H9 (cell line): ENCODE data around the gene LACTB. TPM values are rescaled to one million over a fixed set of nuclear protein-coding genes. Genes with fewer than 3 reads are reported as not detected.

Experiments
- DNase-seq: peaks from one replicate; pipeline ENCODE4 v3.0.0-alpha.2; 2017
- H2AFZ ChIP-seq: one replicate; pipeline ENCODE4 v1.6.1; 2013; ENCODE audit warnings: mild to moderate bottlenecking, low read length, control low read depth, moderate library complexity
- H2AK5ac ChIP-seq: 2 replicates; pipeline ENCODE4 v1.6.1; 2013; ENCODE audit warnings: low read length, control low read depth, mixed read lengths; ENCODE audit not compliant: insufficient read length
- H2BK120ac ChIP-seq: one replicate; pipeline ENCODE4 v1.6.1; 2013; ENCODE audit warnings: low read depth, mild to moderate bottlenecking, low read length, control low read depth, inconsistent platforms; ENCODE audit not compliant: poor library complexity, severe bottlenecking
- H2BK12ac ChIP-seq: 2 replicates; pipeline ENCODE4 v1.6.1; 2013; ENCODE audit warnings: low read length, control low read depth, mixed read lengths, low read depth; ENCODE audit not compliant: insufficient read length
- H2BK15ac ChIP-seq: 2 replicates; pipeline ENCODE4 v1.6.1; 2013; ENCODE audit warnings: low read depth, low read length, control low read depth
- H2BK20ac ChIP-seq: one replicate; pipeline ENCODE4 v1.6.1; 2013; ENCODE audit warnings: low read depth, mild to moderate bottlenecking, low read length, control low read depth, inconsistent platforms; ENCODE audit not compliant: poor library complexity, severe bottlenecking
- H2BK5ac ChIP-seq: 2 replicates; pipeline ENCODE4 v1.6.1; 2013; ENCODE audit warnings: low read length, control low read depth, mixed read lengths; ENCODE audit not compliant: insufficient read length
- H3K14ac ChIP-seq: 2 replicates; pipeline ENCODE4 v1.6.1; 2013; ENCODE audit warnings: low read length, control low read depth; ENCODE audit not compliant: insufficient read depth
- H3K18ac ChIP-seq: 2 replicates; pipeline ENCODE4 v1.6.1; 2013; ENCODE audit warnings: low read depth, mild to moderate bottlenecking, mixed read lengths, low read length, control low read depth; ENCODE audit not compliant: insufficient read length
- H3K23ac ChIP-seq: 2 replicates; pipeline ENCODE4 v1.6.1; 2013; ENCODE audit warnings: low read length, control low read depth, mixed read lengths, low read depth; ENCODE audit not compliant: insufficient read length
- H3K23me2 ChIP-seq: 2 replicates; pipeline ENCODE4 v1.6.1; 2013; ENCODE audit warnings: low read depth, mild to moderate bottlenecking, mixed read lengths, low read length, control low read depth; ENCODE audit not compliant: insufficient read length, poor library complexity, severe bottlenecking
- H3K27ac ChIP-seq: 2 replicates; pipeline ENCODE4 v1.5.1; 2013; ENCODE audit warnings: low read length, control low read depth, mixed read lengths, low read depth; ENCODE audit not compliant: insufficient read length
- H3K27me3 ChIP-seq: 2 replicates; pipeline ENCODE4 v1.6.1; 2013; ENCODE audit warnings: low read length, control low read depth, inconsistent platforms; ENCODE audit not compliant: insufficient read depth
- H3K4ac ChIP-seq: 2 replicates; pipeline ENCODE4 v1.6.1; 2013; ENCODE audit warnings: low read depth, mild to moderate bottlenecking, control low read depth, inconsistent platforms, low read length, moderate library complexity
- H3K4me1 ChIP-seq: 2 replicates; pipeline ENCODE4 v1.6.1; 2013; ENCODE audit warnings: low read length, control low read depth, inconsistent platforms; ENCODE audit not compliant: insufficient read depth
- H3K4me2 ChIP-seq: 2 replicates; pipeline ENCODE4 v1.6.1; 2013; ENCODE audit warnings: low read length, control low read depth, mixed read lengths; ENCODE audit not compliant: insufficient read length, insufficient read depth
- H3K56ac ChIP-seq: 2 replicates; pipeline ENCODE4 v1.6.1; 2013; ENCODE audit warnings: low read depth, mild to moderate bottlenecking, mixed read lengths, low read length, control low read depth; ENCODE audit not compliant: insufficient read length
- H3K79me1 ChIP-seq: 2 replicates; pipeline ENCODE4 v1.6.1; 2013; ENCODE audit warnings: low read depth, mild to moderate bottlenecking, moderate library complexity, low read length, control low read depth, inconsistent platforms; ENCODE audit not compliant: insufficient read depth, poor library complexity, severe bottlenecking
- H3K79me2 ChIP-seq: 2 replicates; pipeline ENCODE4 v1.6.1; 2013; ENCODE audit warnings: low read length, control low read depth, inconsistent platforms; ENCODE audit not compliant: insufficient read depth
- H3K9ac ChIP-seq: 2 replicates; pipeline ENCODE4 v1.6.1; 2013; ENCODE audit warnings: low read length, control low read depth, mixed read lengths; ENCODE audit not compliant: insufficient read length; ENCODE audit errors: extremely low read depth
- H3K9me3 ChIP-seq: one replicate; pipeline ENCODE4 v1.6.1; 2013; ENCODE audit warnings: low read depth, low read length, inconsistent platforms; ENCODE audit not compliant: control insufficient read depth
- H3T11ph ChIP-seq: one replicate; pipeline ENCODE4 v1.6.1; 2013; ENCODE audit warnings: mild to moderate bottlenecking, low read length, control low read depth, inconsistent platforms
- H4K20me1 ChIP-seq: one replicate; pipeline ENCODE4 v1.6.1; 2013; ENCODE audit not compliant: control insufficient read depth, insufficient read length, insufficient read depth
- H4K5ac ChIP-seq: 2 replicates; pipeline ENCODE4 v1.6.1; 2013; ENCODE audit warnings: low read depth, mild to moderate bottlenecking, mixed read lengths, low read length, control low read depth; ENCODE audit not compliant: insufficient read length
- H4K8ac ChIP-seq: replicated peaks from 2 replicates; pipeline ENCODE4 v1.6.1; 2013; ENCODE audit warnings: low read length, control low read depth, mixed read lengths, low read depth; ENCODE audit not compliant: insufficient read length
- H4K91ac ChIP-seq: 2 replicates; pipeline ENCODE4 v1.6.1; 2013; ENCODE audit warnings: low read depth, mild to moderate bottlenecking, moderate library complexity, mixed read lengths, low read length, control low read depth; ENCODE audit not compliant: insufficient read length
- H3K27ac Mint-ChIP-seq, 3 experiments: 2 replicates in 2 of 3; 3 replicates in 1 of 3; pipeline ENCODE4 v1.8.0; 2020 to 2021; ENCODE audit warnings: mixed read lengths in 3 of 3, mild to moderate bottlenecking in 1 of 3, moderate library complexity in 1 of 3
- H3K27me3 Mint-ChIP-seq: 2 replicates; pipeline ENCODE4 v1.8.0; 2021; ENCODE audit warnings: low read depth, mild to moderate bottlenecking, moderate library complexity, mixed read lengths
- H3K36me3 Mint-ChIP-seq, 3 experiments: 2 replicates in 2 of 3; 3 replicates in 1 of 3; pipeline ENCODE4 v1.8.0; 2020 to 2021; ENCODE audit warnings: low read depth in 3 of 3, mixed read lengths in 3 of 3; ENCODE audit not compliant: insufficient read depth in 1 of 3
- H3K4me1 Mint-ChIP-seq, 2 experiments: 2 replicates each; pipeline ENCODE4 v1.8.0; 2020; ENCODE audit warnings: mixed read lengths in 2 of 2
- H3K4me3 Mint-ChIP-seq, 2 experiments: 2 replicates in 1 of 2; 3 replicates in 1 of 2; pipeline ENCODE4 v1.8.0; 2020 to 2021; ENCODE audit warnings: mild to moderate bottlenecking in 2 of 2, mixed read lengths in 2 of 2, moderate library complexity in 1 of 2
- H3K9me3 Mint-ChIP-seq, 2 experiments: 2 replicates in 1 of 2; 3 replicates in 1 of 2; pipeline ENCODE4 v1.8.0; 2020; ENCODE audit warnings: mild to moderate bottlenecking in 2 of 2, mixed read lengths in 2 of 2, moderate library complexity in 1 of 2
- WGBS: extraction: QIAGEN DNeasy Blood & Tissue Kit; methylation state at CpG from one replicate; pipeline ENCODE4 v1.1.7; 2013; ENCODE audit warnings: missing lambda C conversion rate, low lambda C conversion rate, mixed read lengths; ENCODE audit not compliant: insufficient read length; ENCODE audit errors: extremely low coverage; 5-methylcytosine and 5-hydroxymethylcytosine counted together
- total RNA-seq: library from RNA; stranded (reverse); gene quantifications from 2 replicates; pipeline ENCODE4 v1.2.1, GENCODE V29; 2021
- TF ChIP-seq, protein P1 (sequence below): fragments of 200-600 bp; sonication (generic); conservative IDR thresholded peaks from 3 replicates; pipeline ENCODE4 v1.8.0; 2021; ENCODE audit warnings: antibody characterized with exemption, mild to moderate bottlenecking

LACTB gene
- total RNA-seq, 1 experiment from 2014 or later, result 10.3 TPM

DNA sequence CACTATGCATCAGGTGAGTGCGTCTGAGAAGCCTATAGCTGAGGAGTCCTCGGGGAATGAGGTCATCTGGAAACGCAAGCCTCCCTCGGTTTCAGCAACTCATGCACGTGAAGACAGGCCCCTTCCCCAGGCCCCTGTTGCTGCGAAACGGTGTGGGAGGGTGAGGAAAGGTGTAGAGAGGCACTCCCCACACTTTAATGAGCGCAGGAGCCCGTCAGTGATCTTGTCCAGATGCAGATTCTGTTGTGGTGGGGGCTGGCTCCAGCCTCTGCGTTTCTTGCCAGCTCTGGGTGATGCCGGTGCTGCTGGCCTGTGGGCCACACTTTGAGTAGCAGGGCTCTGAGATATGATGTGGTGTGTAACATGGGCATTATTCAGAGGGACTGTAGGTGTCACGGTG is 38.6 kb upstream of the LACTB start:
- Histone ChIP-seq H2BK12ac (peak overlapping the region; percentile 3), H3K79me1 (no peaks in the 10 kb centered on the region), H3K14ac (peak overlapping the region; percentile 74), H2BK15ac (no peak overlapping the region), H3K4me2 (no peak overlapping the region), H4K5ac (peak overlapping the region; percentile 29), H3K23ac (no peak overlapping the region), H4K91ac (no peak overlapping the region), H3K56ac (no peak overlapping the region), H3T11ph (no peak overlapping the region), H2AK5ac (no peak overlapping the region), H3K9ac (no peak overlapping the region), H3K79me2 (no peaks in the 10 kb centered on the region), H3K23me2 (no peaks in the 10 kb centered on the region), H4K8ac (no peak overlapping the region), H3K27me3 (no peaks in the 10 kb centered on the region), H3K27ac (peak overlapping the region; percentile 68), H3K4ac (no peak overlapping the region), H2BK20ac (peak overlapping the region; percentile 6), H2AFZ (no peak overlapping the region), H3K18ac (peak overlapping the region; percentile 45), H4K20me1 (no peaks in the 10 kb centered on the region), H2BK5ac (no peak overlapping the region), H3K9me3 (no peaks in the 10 kb centered on the region), H2BK120ac (no peak overlapping the region), H3K4me1 (peaks cover 16% of the 10 kb centered on the region; the same call in 1 of the 2 replicates)
- Mint-ChIP-seq H3K9me3 (no peaks in the 10 kb centered on the region; a peak in 1 of 5 replicates), H3K27ac (peak overlapping the region; percentile 60 to 95 (median 83); a peak in 6 of 7 replicates), H3K27me3 (no peaks in the 10 kb centered on the region), H3K4me1 (peaks cover 64 to 66% of the 10 kb centered on the region in 2 experiments), H3K4me3 (no peak overlapping the region), H3K36me3 (no peaks in the 10 kb centered on the region; a peak in 2 of 7 replicates)
- WGBS, result no CpG with 5 or more reads among the region's 12 CpGs
- TF ChIP-seq, protein P1, sequence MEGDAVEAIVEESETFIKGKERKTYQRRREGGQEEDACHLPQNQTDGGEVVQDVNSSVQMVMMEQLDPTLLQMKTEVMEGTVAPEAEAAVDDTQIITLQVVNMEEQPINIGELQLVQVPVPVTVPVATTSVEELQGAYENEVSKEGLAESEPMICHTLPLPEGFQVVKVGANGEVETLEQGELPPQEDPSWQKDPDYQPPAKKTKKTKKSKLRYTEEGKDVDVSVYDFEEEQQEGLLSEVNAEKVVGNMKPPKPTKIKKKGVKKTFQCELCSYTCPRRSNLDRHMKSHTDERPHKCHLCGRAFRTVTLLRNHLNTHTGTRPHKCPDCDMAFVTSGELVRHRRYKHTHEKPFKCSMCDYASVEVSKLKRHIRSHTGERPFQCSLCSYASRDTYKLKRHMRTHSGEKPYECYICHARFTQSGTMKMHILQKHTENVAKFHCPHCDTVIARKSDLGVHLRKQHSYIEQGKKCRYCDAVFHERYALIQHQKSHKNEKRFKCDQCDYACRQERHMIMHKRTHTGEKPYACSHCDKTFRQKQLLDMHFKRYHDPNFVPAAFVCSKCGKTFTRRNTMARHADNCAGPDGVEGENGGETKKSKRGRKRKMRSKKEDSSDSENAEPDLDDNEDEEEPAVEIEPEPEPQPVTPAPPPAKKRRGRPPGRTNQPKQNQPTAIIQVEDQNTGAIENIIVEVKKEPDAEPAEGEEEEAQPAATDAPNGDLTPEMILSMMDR, result no peak
- DNase-seq, result peak; percentile 47
